Gastroesophageal sphincter (tissue), 4 donors: ENCODE data around the gene MYO9B. TPM values are rescaled to one million over a fixed set of nuclear protein-coding genes. Genes with fewer than 3 reads are reported as not detected.

ENCODE experiments used
- ATAC-seq: fragments of 150-250 bp; one replicate; pipeline ENCODE4 v1.9.1; 2016; ENCODE audit warnings: mild to moderate bottlenecking, moderate library complexity
- H3K27ac ChIP-seq, 4 donors: fragments of 200-600 bp; sonication (generic) in 3 of 4; 1 replicate in 3 of 4; 2 replicates in 1 of 4; pipeline ENCODE4 v1.5.1; 2016 to 2019
- H3K27me3 ChIP-seq: fragments of 200-600 bp; sonication (generic); one replicate; pipeline ENCODE4 v1.5.1; 2019
- H3K36me3 ChIP-seq, 2 donors: fragments of 200-600 bp; sonication (generic); one replicate each; pipeline ENCODE4 v1.5.1; 2019; ENCODE audit warnings: control low read depth in 1 of 2
- H3K4me1 ChIP-seq, 3 donors: fragments of 200-600 bp; sonication (generic); 1 replicate in 2 of 3; 2 replicates in 1 of 3; pipeline ENCODE4 v1.5.1; 2016 to 2019; ENCODE audit warnings: control low read depth in 2 of 3
- H3K4me3 ChIP-seq, 2 donors: fragments of 200-600 bp; sonication (generic); one replicate each; pipeline ENCODE4 v1.5.1; 2019; ENCODE audit warnings: mild to moderate bottlenecking in 1 of 2, moderate library complexity in 1 of 2
- H3K9me3 ChIP-seq, 3 donors: fragments of 200-600 bp; sonication (generic); one replicate each; pipeline ENCODE4 v1.5.1; 2017 to 2019; ENCODE audit warnings: control low read depth in 2 of 3
- CTCF ChIP-seq, 4 experiments: fragments of 200-600 bp in 2 of 4; fragments of 450-650 bp in 2 of 4; sonication (generic) in 1 of 4; IDR thresholded peaks; one replicate each; pipeline ENCODE4 v1.5.1; 2017 to 2019; ENCODE audit warnings: antibody characterized with exemption in 4 of 4, mild to moderate bottlenecking in 2 of 4, moderate library complexity in 2 of 4
- EP300 ChIP-seq: sonication (generic); formaldehyde crosslinking; IDR thresholded peaks from one replicate; pipeline ENCODE4 v1.6.1; 2017; ENCODE audit warnings: antibody characterized with exemption, mild to moderate bottlenecking
- POLR2A ChIP-seq, 2 donors: fragments of 450-650 bp; IDR thresholded peaks; one replicate each; pipeline ENCODE4 v1.6.1; 2017; ENCODE audit warnings: antibody characterized with exemption in 2 of 2, mild to moderate bottlenecking in 2 of 2, moderate library complexity in 1 of 2
- POLR2AphosphoS5 ChIP-seq: sonication (generic); formaldehyde crosslinking; IDR thresholded peaks from one replicate; pipeline ENCODE4 v1.6.1; 2017; ENCODE audit warnings: antibody characterized with exemption
- WGBS, 2 donors: methylation state at CpG; one replicate each; pipeline ENCODE4 v1.1.5; 2018; ENCODE audit warnings: low coverage in 1 of 2; 5-methylcytosine and 5-hydroxymethylcytosine counted together
- total RNA-seq, 4 donors: library from RNA; depleted of rRNA; stranded (reverse); fragments of >200 nt; gene quantifications; one replicate each; pipeline ENCODE4 v1.1.0, GENCODE V29; 2016

The MYO9B gene
- total RNA-seq, 4 donors from 2014 or later, result 38.1 to 77.7 (median 66.2) TPM

DNA sequence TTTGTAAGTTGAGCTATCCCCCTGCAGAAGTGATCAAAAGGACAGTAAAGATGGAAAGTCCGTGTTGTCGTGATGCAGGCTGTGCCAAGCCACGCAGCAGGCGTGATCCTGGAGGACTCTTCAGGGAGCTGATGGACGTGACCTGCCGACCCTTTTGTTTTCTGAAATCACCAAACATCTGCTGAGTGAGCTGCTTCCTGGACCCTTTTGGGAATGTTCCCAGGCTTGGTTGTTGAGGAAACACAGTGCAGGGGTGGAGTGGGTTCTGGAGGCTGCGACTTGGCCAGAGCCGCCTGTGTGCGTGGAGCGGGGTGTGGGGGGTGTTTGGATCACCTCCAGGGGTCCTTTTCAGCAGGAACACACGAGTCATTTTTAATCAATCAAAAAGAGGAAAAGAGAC lies 33.6 kb upstream of the MYO9B start:
- TF ChIP-seq CTCF (IDR thresholded peaks at IDR 0.05) (no peak), POLR2A (IDR thresholded peaks at IDR 0.05) (no peak), POLR2AphosphoS5 (no peak), EP300 (no peak)
- Histone ChIP-seq H3K27me3 (peaks cover 45% of the 10 kb centered on the region), H3K4me3 (no peak overlapping the region), H3K36me3 (no peaks in the 10 kb centered on the region), H3K27ac (no peak overlapping the region), H3K4me1 (peaks cover 0 to 10% (median 0%) of the 10 kb centered on the region in 3 donors), H3K9me3 (no peaks in the 10 kb centered on the region)
- no peak for ATAC-seq
- WGBS, 2 donors, result 2 to 10% methylated on average over 6 of the region's 11 CpGs

DNA sequence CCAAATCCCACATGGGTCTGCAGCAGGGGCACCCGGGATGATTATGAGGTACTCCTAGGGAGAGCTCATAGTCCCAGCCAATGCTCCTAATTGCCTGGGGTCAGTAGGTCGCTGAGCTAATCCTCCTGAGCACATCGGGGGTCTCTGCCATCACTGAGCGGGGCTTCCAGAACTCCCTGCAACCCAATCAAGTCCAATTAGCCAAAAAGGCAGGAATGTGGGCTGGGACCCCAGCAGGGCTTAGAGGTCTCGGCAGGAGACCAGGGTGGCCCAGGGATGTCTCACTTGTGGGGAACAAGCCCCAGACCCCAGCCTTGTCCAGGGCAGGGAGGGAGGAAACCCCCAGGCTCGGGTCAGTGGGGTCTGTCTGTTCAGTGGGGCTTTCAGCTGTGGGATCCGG lies 31.8 kb upstream of the MYO9B start:
- WGBS, 2 donors, result 57% methylated on average over 1 of the region's 7 CpGs; no CpG with 5 or more reads in 1 of the 2 donors
- TF ChIP-seq CTCF (IDR thresholded peaks at IDR 0.05), result no peak
- TF ChIP-seq EP300, result no peak
- no peak for TF ChIP-seq POLR2AphosphoS5
- TF ChIP-seq POLR2A (IDR thresholded peaks at IDR 0.05), result no peak

GRCh38 chr19:17045907-17046502 lies 29.6 kb upstream of the MYO9B start:
- H3K9me3 ChIP-seq, result no peaks in the 10 kb centered on the region
- peaks cover 0 to 10% (median 0%) of the 10 kb centered on the region in 3 donors for H3K4me1 ChIP-seq
- TF ChIP-seq EP300 (no peak), CTCF (IDR thresholded peaks at IDR 0.05) (no peak), POLR2A (IDR thresholded peaks at IDR 0.05) (no peak), POLR2AphosphoS5 (no peak)
- H3K4me3 ChIP-seq, result no peak overlapping the region
- H3K27ac ChIP-seq, result no peak overlapping the region
- WGBS, 2 donors, result 80 to 86% methylated on average over 1 to 2 of the region's 5 CpGs
- peaks cover 0 to 27% of the 10 kb centered on the region in 2 donors for H3K36me3 ChIP-seq
- peaks cover 17% of the 10 kb centered on the region for H3K27me3 ChIP-seq
- ATAC-seq, result no peak

More for the DNA sequence above, 31.8 kb upstream of the MYO9B start:
- peaks cover 0 to 5% of the 10 kb centered on the region in 2 donors for H3K36me3 ChIP-seq
- H3K27me3 ChIP-seq, result peaks cover 32% of the 10 kb centered on the region
- H3K9me3 ChIP-seq, result no peaks in the 10 kb centered on the region
- H3K4me3 ChIP-seq, result no peak overlapping the region
- H3K4me1 ChIP-seq, result peaks cover 0 to 10% (median 0%) of the 10 kb centered on the region in 3 donors
- no peak for ATAC-seq
- H3K27ac ChIP-seq, result no peak overlapping the region

GRCh38 chr19:17048885-17049453 lies 26.6 kb upstream of the MYO9B start:
- no peaks in the 10 kb centered on the region for H3K9me3 ChIP-seq
- no peaks in the 10 kb centered on the region for H3K4me1 ChIP-seq
- H3K36me3 ChIP-seq, result peaks cover 0 to 56% of the 10 kb centered on the region in 2 donors
- no peak overlapping the region for H3K27ac ChIP-seq
- no peak for TF ChIP-seq EP300
- no peak for TF ChIP-seq POLR2A (IDR thresholded peaks at IDR 0.05)
- no peak for TF ChIP-seq POLR2AphosphoS5
- no peak for TF ChIP-seq CTCF (IDR thresholded peaks at IDR 0.05)
- H3K4me3 ChIP-seq, result no peak overlapping the region
- ATAC-seq, result no peak
- WGBS, 2 donors, result 90 to 96% methylated on average over 2 to 4 of the region's 16 CpGs
- no peaks in the 10 kb centered on the region for H3K27me3 ChIP-seq

DNA sequence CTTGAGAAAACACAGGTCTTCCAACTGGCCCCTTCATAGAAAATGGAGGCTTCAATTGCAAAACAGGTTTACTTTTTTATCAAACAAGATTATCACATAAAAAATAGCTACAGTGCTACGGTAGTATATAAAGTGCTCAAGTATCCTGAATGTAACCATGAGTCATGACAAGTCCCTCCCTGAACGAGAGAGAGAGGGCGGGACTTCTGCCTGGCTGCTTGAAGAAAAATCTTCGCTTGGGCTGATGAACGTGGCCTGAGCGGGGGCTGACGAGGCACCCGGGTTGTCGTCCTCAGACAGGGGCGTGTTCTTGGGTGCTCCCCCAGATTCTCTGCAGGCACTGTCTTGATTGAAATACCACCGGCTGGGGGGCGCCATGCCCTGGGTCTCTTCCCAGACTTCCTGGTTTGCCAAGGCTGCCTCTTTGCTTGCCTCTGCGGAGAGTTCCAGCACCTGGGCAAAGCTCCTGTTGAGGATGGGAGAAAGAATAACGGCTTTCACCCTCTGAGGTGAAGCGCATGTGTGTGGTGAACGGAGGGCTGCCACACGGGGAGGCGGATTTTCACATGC lies 25.8 kb upstream of the MYO9B start:
- H3K36me3 ChIP-seq, result peaks cover 0 to 64% of the 10 kb centered on the region in 2 donors
- no peaks in the 10 kb centered on the region for H3K4me1 ChIP-seq
- no peak overlapping the region for H3K27ac ChIP-seq
- no peak for TF ChIP-seq POLR2AphosphoS5
- H3K4me3 ChIP-seq, result no peak overlapping the region
- no peak for ATAC-seq
- 54 to 81% methylated on average over 3 to 17 of the region's 18 CpGs for WGBS, 2 donors
- no peaks in the 10 kb centered on the region for H3K27me3 ChIP-seq
- H3K9me3 ChIP-seq, result no peaks in the 10 kb centered on the region
